Activated CD8-positive, alpha-beta T cell treated with anti-CD3 and anti-CD28 coated beads, Interleukin-2, amount 10 ng/mL, durations not matched to agents 7 days and 5 days (primary cell): ENCODE results near the gene REG4. TPM values are rescaled to one million over a fixed set of nuclear protein-coding genes. Genes with fewer than 3 reads are reported as not detected.
A peak's percentile ranks its signal among the peaks of the same experiment; 100 is the strongest.

Source experiments
- ATAC-seq: fragments of 150-1000 bp; cut with Tn5 transposase; one replicate; pipeline ENCODE4 v1.10.0; 2021; ENCODE audit warnings: moderate library complexity
- CTCF ChIA-PET: fragments of 350-600 bp; sonication (Branson Sonifier 250); formaldehyde crosslinking; loops from one replicate; lab custom pipeline; 2021; ENCODE audit warnings: antibody characterized with exemption; lab: Charles Lee
- POLR2A ChIA-PET: fragments of 350-600 bp; sonication (Branson Sonifier 250); formaldehyde crosslinking; loops from one replicate; lab custom pipeline; 2021; ENCODE audit warnings: antibody characterized with exemption; lab: Charles Lee
- DNase-seq: peaks from one replicate; pipeline ENCODE4 v3.0.0-alpha.2; 2020
- H3K27ac Mint-ChIP-seq: one replicate; pipeline ENCODE4 v1.8.0; 2021; ENCODE audit warnings: mild to moderate bottlenecking, mixed read lengths
- H3K27me3 Mint-ChIP-seq: one replicate; pipeline ENCODE4 v1.8.0; 2021; ENCODE audit warnings: low read depth, mixed read lengths
- H3K36me3 Mint-ChIP-seq: one replicate; pipeline ENCODE4 v1.8.0; 2021; ENCODE audit warnings: low read depth, mixed read lengths
- H3K4me1 Mint-ChIP-seq: one replicate; pipeline ENCODE4 v1.8.0; 2021; ENCODE audit warnings: low read depth, mixed read lengths
- H3K4me3 Mint-ChIP-seq: one replicate; pipeline ENCODE4 v1.8.0; 2021; ENCODE audit warnings: mild to moderate bottlenecking, mixed read lengths
- H3K9me3 Mint-ChIP-seq: one replicate; pipeline ENCODE4 v1.8.0; 2022; ENCODE audit warnings: mixed read lengths; ENCODE audit not compliant: insufficient read depth
- total RNA-seq, 2 experiments: library from RNA; stranded (reverse); gene quantifications; one replicate each; pipeline ENCODE4 v1.2.3, GENCODE V29; 2021

REG4 gene
- total RNA-seq, 2 experiments from 2014 or later: 14.6 to 15.3 TPM

DNA sequence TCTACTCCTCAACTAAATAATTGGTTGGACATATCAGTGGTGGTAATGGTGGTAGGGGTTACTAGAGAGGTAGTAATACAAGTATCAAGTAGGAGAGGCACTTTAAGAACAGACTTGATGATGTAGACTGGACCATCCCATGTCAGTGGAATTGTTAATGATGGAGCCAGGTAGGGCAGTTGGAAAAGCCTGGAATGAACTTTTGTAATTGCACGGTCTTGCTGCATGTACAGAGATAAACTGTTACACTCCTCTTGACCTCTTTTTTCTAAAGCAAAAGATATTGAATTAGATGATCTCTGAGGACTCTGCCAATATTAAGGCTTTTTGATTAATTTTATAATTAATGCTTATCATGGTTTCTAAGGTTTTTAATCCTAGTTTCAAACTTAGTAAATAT, 48.3 kb downstream of the REG4 start:
- H3K27ac Mint-ChIP-seq: no peak overlapping the region
- ATAC-seq: no peak
- CTCF ChIA-PET: no interaction called here
- H3K27me3 Mint-ChIP-seq: peaks cover 45% of the 10 kb centered on the region
- no peak for DNase-seq
- H3K9me3 Mint-ChIP-seq: no peaks in the 10 kb centered on the region
- no peaks in the 10 kb centered on the region for H3K36me3 Mint-ChIP-seq
- H3K4me3 Mint-ChIP-seq: no peak overlapping the region
- POLR2A ChIA-PET: no interaction called here
- H3K4me1 Mint-ChIP-seq: peaks cover 12% of the 10 kb centered on the region

DNA sequence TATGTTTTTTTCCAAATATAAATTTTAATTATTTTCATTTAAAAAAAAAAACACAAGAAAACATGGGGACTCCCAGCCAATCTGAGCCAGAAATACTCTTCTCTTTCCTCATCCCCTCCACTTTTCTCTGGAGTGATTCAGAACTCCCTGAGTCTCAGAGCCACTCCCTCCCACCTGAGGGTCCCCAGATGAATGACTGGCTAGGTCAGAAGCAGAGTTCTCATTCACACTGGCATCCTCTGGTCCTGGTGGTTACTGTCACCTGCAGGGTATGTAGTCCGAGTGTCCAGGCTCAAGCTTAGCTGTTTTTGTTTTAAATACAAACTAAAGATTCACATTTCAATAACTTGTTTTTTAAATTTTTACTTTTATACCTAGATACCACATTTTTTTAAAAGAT, 48.9 kb downstream of the REG4 start:
- no peak overlapping the region for H3K4me3 Mint-ChIP-seq
- ATAC-seq (no peak), DNase-seq (no peak)
- no peaks in the 10 kb centered on the region for H3K9me3 Mint-ChIP-seq
- POLR2A ChIA-PET: no interaction called here
- CTCF ChIA-PET: interaction anchor here (1.7 kb wide), 1 partner anchor 17 kb away, joined by 5 read pairs; no protein-coding TSS in a partner anchor
- H3K27ac Mint-ChIP-seq: no peak overlapping the region
- H3K36me3 Mint-ChIP-seq: no peaks in the 10 kb centered on the region
- H3K4me1 Mint-ChIP-seq: peaks cover 13% of the 10 kb centered on the region
- peaks cover 48% of the 10 kb centered on the region for H3K27me3 Mint-ChIP-seq

DNA sequence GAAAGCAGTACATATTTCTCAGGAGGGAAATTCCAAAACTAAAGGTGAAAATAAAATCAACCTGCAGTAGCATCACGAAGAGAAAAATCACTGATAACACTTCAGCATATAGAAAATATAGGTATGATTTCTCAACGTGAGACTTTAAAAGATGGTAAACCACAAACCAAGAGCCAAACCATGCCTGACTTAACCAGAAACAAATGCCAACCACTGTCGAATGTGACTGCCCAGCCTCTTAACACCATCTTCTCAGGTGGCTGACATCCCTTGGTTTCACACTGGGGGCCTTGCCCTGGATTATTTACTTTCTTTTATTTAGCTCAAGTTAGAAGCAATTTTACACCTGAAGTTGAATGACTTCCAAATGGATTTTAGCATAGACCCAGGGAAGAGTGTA, 52.7 kb downstream of the REG4 start:
- peaks cover 18% of the 10 kb centered on the region for H3K4me1 Mint-ChIP-seq
- no peak for DNase-seq
- no peak overlapping the region for H3K4me3 Mint-ChIP-seq
- H3K27ac Mint-ChIP-seq: no peak overlapping the region
- no peaks in the 10 kb centered on the region for H3K36me3 Mint-ChIP-seq
- peak; percentile 53 for ATAC-seq
- CTCF ChIA-PET: interaction anchor here (1.0 to 1.3 kb wide), 2 partner anchors 15 to 51 kb away, joined by 3 to 5 read pairs; no protein-coding TSS in a partner anchor
- H3K9me3 Mint-ChIP-seq: no peaks in the 10 kb centered on the region
- POLR2A ChIA-PET: no interaction called here
- peaks cover 32% of the 10 kb centered on the region for H3K27me3 Mint-ChIP-seq

DNA sequence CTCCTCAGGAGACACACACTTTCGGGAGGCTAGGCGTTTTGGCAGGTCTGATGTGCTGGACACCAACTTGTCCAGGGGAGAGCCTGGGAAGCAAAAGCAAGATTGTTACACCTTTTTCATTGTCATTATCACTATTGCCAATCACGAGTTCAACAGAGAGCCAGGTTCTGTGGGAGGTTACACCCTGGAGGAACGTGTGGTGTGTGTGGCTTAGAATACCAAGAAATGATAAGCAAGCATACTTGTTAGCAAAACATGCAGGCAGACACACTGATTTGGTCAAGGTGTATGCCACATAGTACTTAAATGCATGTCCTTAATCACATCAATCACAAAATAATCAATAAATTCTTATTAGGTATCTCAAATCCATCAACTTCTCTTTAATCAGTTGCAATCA, 58.7 kb downstream of the REG4 start:
- Mint-ChIP-seq H3K4me3 (no peak overlapping the region), H3K27me3 (peaks cover 40% of the 10 kb centered on the region), H3K27ac (no peak overlapping the region), H3K4me1 (peaks cover 28% of the 10 kb centered on the region), H3K9me3 (no peaks in the 10 kb centered on the region), H3K36me3 (no peaks in the 10 kb centered on the region)
- peak; percentile 35 for DNase-seq
- peak; percentile 64 for ATAC-seq
- POLR2A ChIA-PET: no interaction called here
- CTCF ChIA-PET: interaction anchor here (1.3 to 1.7 kb wide), 2 partner anchors 9 to 56 kb away, joined by 3 to 4 read pairs; no protein-coding TSS in a partner anchor

DNA sequence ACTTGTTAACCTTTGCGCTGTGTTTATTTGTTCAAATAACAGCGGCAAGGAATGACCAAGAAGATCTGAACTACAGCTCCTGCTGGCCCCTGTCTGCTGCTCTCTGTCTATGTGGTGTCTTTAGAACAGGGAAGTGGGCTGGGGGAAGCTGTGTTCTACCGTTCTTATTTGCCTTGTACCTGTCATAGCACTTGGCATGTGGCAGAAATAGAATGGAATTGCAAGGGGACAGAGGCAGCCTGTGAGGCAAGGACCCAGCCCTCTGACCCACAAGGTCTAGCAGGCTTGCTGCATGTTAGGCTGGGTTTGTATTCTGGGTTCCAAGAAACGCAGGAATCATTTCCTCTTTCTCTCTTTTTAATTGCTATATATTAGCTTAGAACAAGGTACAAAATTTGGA, 63.2 kb downstream of the REG4 start:
- POLR2A ChIA-PET: no interaction called here

DNA sequence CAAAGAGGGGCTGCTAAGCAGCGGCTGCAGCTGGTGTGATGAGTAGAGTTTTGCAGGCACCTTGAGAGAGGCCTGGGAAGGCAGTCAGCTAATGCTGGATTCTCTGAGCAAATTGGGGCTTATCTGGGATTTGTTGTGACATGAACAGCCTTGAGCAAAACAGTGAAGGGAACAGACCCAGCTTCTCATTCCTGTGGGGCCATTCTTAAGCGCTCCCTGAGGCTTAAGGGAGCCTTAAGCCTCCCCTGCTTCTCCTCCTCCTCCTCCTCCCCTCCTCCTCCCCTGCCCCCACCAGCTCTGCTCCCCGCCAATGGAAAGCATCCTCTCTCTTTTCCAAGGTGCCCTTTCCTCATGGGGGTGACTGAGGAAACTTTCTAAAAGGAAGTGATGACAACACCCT, 63.8 kb downstream of the REG4 start:
- Mint-ChIP-seq H3K36me3 (peaks cover 13% of the 10 kb centered on the region), H3K9me3 (no peaks in the 10 kb centered on the region), H3K27ac (no peak overlapping the region), H3K4me3 (no peak overlapping the region), H3K4me1 (peaks cover 29% of the 10 kb centered on the region), H3K27me3 (peaks cover 22% of the 10 kb centered on the region)
- ATAC-seq (no peak), DNase-seq (no peak)
- ChIA-PET CTCF (interaction anchor here (5.7 kb wide), 1 partner anchor 61 kb away, joined by 48 read pairs; no protein-coding TSS in a partner anchor), POLR2A (no interaction called here)

More for the DNA sequence above, 63.2 kb downstream of the REG4 start:
- no peak for DNase-seq
- Mint-ChIP-seq H3K36me3 (peaks cover 12% of the 10 kb centered on the region), H3K4me1 (peaks cover 34% of the 10 kb centered on the region), H3K27ac (no peak overlapping the region), H3K4me3 (no peak overlapping the region), H3K9me3 (no peaks in the 10 kb centered on the region), H3K27me3 (peaks cover 23% of the 10 kb centered on the region)
- no peak for ATAC-seq
- CTCF ChIA-PET: interaction anchor here (1.1 to 5.7 kb wide), 2 partner anchors 20 to 60 kb away, joined by 3 to 48 read pairs; no protein-coding TSS in a partner anchor

DNA sequence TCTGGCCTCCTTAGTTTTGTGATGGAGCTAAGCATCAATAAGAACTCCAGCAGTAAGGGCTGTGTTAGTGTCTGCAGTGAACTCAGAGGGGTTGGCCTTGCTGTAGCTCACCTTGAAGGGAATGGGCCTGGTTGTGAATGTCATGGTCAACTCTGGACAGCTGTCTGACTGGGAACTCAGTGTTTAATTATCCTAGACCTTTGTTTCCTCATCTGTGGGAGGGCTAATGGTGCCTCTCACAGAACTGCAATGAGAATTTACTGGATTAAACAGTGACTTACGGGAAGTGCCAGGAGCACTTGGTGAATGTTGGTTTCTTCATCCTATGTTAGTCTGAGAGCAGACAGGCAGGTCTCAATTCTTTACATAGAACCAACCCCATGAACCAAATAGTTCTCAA, 66.2 kb downstream of the REG4 start:
- Mint-ChIP-seq H3K27ac (no peak overlapping the region), H3K27me3 (peaks cover 8% of the 10 kb centered on the region), H3K4me3 (no peak overlapping the region), H3K36me3 (peaks cover 23% of the 10 kb centered on the region), H3K4me1 (peaks cover 21% of the 10 kb centered on the region), H3K9me3 (no peaks in the 10 kb centered on the region)
- CTCF ChIA-PET: interaction anchor here (0.8 to 5.7 kb wide), 25 partner anchors 9 to 223 kb away, joined by 3 to 48 read pairs (median 5); partner anchors contain the start of gene REG4
- ATAC-seq: no peak
- POLR2A ChIA-PET: interaction anchor here (0.9 kb wide), 1 partner anchor 11 kb away, joined by 3 read pairs; no protein-coding TSS in a partner anchor
- no peak for DNase-seq

DNA sequence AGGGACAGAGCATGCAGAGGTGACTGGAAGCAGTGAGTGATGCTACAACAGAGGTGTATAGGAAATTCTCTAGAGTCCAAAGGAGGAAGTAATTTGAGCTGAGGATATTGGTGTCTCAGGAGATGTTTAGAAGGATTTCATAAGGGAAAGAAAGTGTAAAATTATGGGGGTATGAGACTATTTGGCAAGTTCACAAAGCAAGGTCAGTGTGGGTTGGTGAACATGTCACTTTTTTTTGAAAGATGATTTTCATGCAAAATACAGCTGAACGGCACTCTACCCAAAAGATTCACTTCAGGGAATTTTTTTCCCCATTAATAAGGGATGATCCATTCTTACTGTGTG, 66.7 kb downstream of the REG4 start:
- peaks cover 19% of the 10 kb centered on the region for H3K4me1 Mint-ChIP-seq
- POLR2A ChIA-PET: interaction anchor here (0.9 kb wide), 1 partner anchor 11 kb away, joined by 3 read pairs; no protein-coding TSS in a partner anchor
- no peak overlapping the region for H3K4me3 Mint-ChIP-seq
- H3K9me3 Mint-ChIP-seq: no peaks in the 10 kb centered on the region
- ATAC-seq (no peak), DNase-seq (no peak)
- CTCF ChIA-PET: interaction anchor here (0.5 to 5.7 kb wide), 30 partner anchors 10 to 223 kb away, joined by 3 to 48 read pairs (median 4); partner anchors contain the start of gene REG4
- no peak overlapping the region for H3K27ac Mint-ChIP-seq
- peaks cover 23% of the 10 kb centered on the region for H3K36me3 Mint-ChIP-seq
- peaks cover 4% of the 10 kb centered on the region for H3K27me3 Mint-ChIP-seq

Other genes with a start within 250 kb of the REG4 start
- gene ZNF697, start 163.2 kb downstream of the REG4 start, total RNA-seq: under 1 TPM in 1 of 2 experiments, not detected in 1; 0.08 TPM
- 100 to 1,000 TPM; 195 to 201 TPM for gene PHGDH, start 99.5 kb downstream of the REG4 start, total RNA-seq
- gene HMGCS2, start 42.6 kb downstream of the REG4 start, total RNA-seq: not detected
- gene ADAM30, start 85.1 kb upstream of the REG4 start, total RNA-seq: not detected